ENCODE results near the gene ACTR8.

DNA sequence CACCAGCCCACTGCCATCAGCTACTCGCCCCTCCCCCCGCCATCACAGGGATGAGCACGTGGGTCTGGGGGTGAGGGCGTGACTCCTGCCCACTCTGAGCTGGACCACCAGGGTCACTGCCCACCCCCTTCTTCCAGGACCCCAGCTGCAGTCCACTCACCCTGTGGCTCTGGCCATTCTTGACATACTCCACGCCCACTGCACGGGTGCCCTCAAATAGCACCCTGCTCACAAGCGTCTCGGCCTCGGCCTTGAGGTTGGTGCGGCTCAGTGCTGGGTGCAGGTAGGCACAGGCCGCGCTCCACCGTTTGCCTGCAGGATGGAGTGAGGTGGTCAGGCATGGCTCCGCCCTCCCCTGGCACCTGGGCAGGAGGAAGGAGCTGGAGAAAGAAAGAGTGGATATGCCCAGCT lies 59.6 kb downstream of the ACTR8 start:
- TF ChIP-seq, protein P1, sequence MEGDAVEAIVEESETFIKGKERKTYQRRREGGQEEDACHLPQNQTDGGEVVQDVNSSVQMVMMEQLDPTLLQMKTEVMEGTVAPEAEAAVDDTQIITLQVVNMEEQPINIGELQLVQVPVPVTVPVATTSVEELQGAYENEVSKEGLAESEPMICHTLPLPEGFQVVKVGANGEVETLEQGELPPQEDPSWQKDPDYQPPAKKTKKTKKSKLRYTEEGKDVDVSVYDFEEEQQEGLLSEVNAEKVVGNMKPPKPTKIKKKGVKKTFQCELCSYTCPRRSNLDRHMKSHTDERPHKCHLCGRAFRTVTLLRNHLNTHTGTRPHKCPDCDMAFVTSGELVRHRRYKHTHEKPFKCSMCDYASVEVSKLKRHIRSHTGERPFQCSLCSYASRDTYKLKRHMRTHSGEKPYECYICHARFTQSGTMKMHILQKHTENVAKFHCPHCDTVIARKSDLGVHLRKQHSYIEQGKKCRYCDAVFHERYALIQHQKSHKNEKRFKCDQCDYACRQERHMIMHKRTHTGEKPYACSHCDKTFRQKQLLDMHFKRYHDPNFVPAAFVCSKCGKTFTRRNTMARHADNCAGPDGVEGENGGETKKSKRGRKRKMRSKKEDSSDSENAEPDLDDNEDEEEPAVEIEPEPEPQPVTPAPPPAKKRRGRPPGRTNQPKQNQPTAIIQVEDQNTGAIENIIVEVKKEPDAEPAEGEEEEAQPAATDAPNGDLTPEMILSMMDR (IDR thresholded peaks at IDR 0.05), result no peak
- no peak for TF ChIP-seq POLR2A (IDR thresholded peaks at IDR 0.05)
